SH-SY5Y (cell line): ENCODE data around the gene GIGYF1.

Source experiments
- GATA2 ChIP-seq: IDR thresholded peaks from 2 replicates; pipeline ENCODE4 v1.6.1; 2011; ENCODE audit warnings: mild to moderate bottlenecking, low read depth, low read length
- GATA3 ChIP-seq: IDR thresholded peaks from 2 replicates; pipeline ENCODE4 v1.6.1; 2011; ENCODE audit warnings: low read depth, mild to moderate bottlenecking, low read length, moderate library complexity

DNA sequence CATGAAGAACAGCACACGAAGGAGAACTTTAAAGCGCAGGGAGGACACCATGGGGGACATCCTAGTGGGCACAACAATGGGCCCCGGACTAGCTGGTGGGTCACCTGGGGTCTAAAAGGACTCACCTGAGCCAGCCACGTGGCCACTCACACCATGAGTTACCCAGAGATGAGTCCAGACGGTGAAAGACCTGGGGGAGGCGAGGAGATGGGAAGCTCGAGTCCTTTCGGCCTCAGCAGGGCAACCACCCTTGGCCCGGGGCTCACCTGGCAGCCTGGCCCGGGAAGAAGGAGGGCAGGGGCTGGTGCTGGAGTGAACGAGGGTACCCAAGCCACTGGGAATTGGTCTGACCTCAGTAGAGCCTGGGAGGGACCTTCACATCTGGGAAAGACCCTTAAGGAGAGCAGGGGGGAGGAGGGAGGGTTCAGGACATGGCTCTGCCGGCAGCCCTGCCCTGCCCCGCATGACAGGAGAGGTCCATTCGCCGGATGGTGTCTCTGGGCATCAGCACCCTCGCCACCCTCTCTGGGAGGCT, 5.7 kb downstream of the GIGYF1 start:
- no peak for TF ChIP-seq GATA3
- no peak for TF ChIP-seq GATA2
